ENCODE measurements around the gene MSRB2.

MSRB2 gene

GRCh38 chr10:23058366-23058765 is 37.0 kb upstream of the MSRB2 start:
- no peak for TF ChIP-seq TAF1 (IDR thresholded peaks at IDR 0.05; ENCODE audit: borderline replicate concordance, insufficient read depth, low read length)
- TF ChIP-seq FOXP2 (optimal IDR thresholded peaks at IDR 0.05; ENCODE audit: borderline replicate concordance, extremely low read depth, extremely low read length, insufficient read depth), result no peak
- TF ChIP-seq POLR2AphosphoS5 (IDR thresholded peaks at IDR 0.05; ENCODE audit: low read depth, low read length), result no peak
- no peak for TF ChIP-seq SIN3A (IDR thresholded peaks at IDR 0.05; ENCODE audit: borderline replicate concordance, insufficient read depth, low read length)
- no peak for TF ChIP-seq REST (IDR thresholded peaks at IDR 0.05; ENCODE audit: insufficient read depth in 1 of 2, low read depth in 2 of 2, low read length in 2 of 2)

GRCh38 chr10:23060918-23061317 is 34.5 kb upstream of the MSRB2 start:
- TF ChIP-seq TAF1 (IDR thresholded peaks at IDR 0.05; ENCODE audit: borderline replicate concordance, insufficient read depth, low read length), result no peak
- TF ChIP-seq SIN3A (IDR thresholded peaks at IDR 0.05; ENCODE audit: borderline replicate concordance, insufficient read depth, low read length), result no peak
- no peak for TF ChIP-seq POLR2AphosphoS5 (IDR thresholded peaks at IDR 0.05; ENCODE audit: low read depth, low read length)
- no peak for TF ChIP-seq REST (IDR thresholded peaks at IDR 0.05; ENCODE audit: insufficient read depth in 1 of 2, low read depth in 2 of 2, low read length in 2 of 2)
- TF ChIP-seq FOXP2 (optimal IDR thresholded peaks at IDR 0.05; ENCODE audit: borderline replicate concordance, extremely low read depth, extremely low read length, insufficient read depth), result no peak

GRCh38 chr10:23063045-23063972 is 32.1 kb upstream of the MSRB2 start:
- TF ChIP-seq SIN3A (IDR thresholded peaks at IDR 0.05; ENCODE audit: borderline replicate concordance, insufficient read depth, low read length), result no peak
- no peak for TF ChIP-seq REST (IDR thresholded peaks at IDR 0.05; ENCODE audit: insufficient read depth in 1 of 2, low read depth in 2 of 2, low read length in 2 of 2)
- no peak for TF ChIP-seq TAF1 (IDR thresholded peaks at IDR 0.05; ENCODE audit: borderline replicate concordance, insufficient read depth, low read length)
- no peak for TF ChIP-seq POLR2AphosphoS5 (IDR thresholded peaks at IDR 0.05; ENCODE audit: low read depth, low read length)
- no peak for TF ChIP-seq FOXP2 (optimal IDR thresholded peaks at IDR 0.05; ENCODE audit: borderline replicate concordance, extremely low read depth, extremely low read length, insufficient read depth)

GRCh38 chr10:23063973-23064812 is 31.2 kb upstream of the MSRB2 start:
- TF ChIP-seq SIN3A (IDR thresholded peaks at IDR 0.05; ENCODE audit: borderline replicate concordance, insufficient read depth, low read length) (no peak), REST (IDR thresholded peaks at IDR 0.05; ENCODE audit: insufficient read depth in 1 of 2, low read depth in 2 of 2, low read length in 2 of 2) (no peak), FOXP2 (optimal IDR thresholded peaks at IDR 0.05; ENCODE audit: borderline replicate concordance, extremely low read depth, extremely low read length, insufficient read depth) (no peak), TAF1 (IDR thresholded peaks at IDR 0.05; ENCODE audit: borderline replicate concordance, insufficient read depth, low read length) (no peak), POLR2AphosphoS5 (IDR thresholded peaks at IDR 0.05; ENCODE audit: low read depth, low read length) (no peak)

All from PFSK-1 (cell line).